Dendritic cell treated with granulocyte-macrophage colony-stimulating factor and Interleukin-4, amounts not matched to agents 40 ng/mL and 50 ng/mL, for 4 days (primary cell): Measurements from ENCODE around the gene MCCD1.
"Not testable (repeated sequence)": the region's sequence is repeated elsewhere in the genome, so short reads cannot be mapped to it uniquely, and the experiment has no call there.

Source experiments
- H3K27ac Mint-ChIP-seq: one replicate; pipeline ENCODE4 v1.8.0; 2022; ENCODE audit warnings: mild to moderate bottlenecking, mixed read lengths
- H3K27me3 Mint-ChIP-seq: one replicate; pipeline ENCODE4 v1.8.0; 2022; ENCODE audit warnings: mild to moderate bottlenecking, mixed read lengths
- H3K36me3 Mint-ChIP-seq: one replicate; pipeline ENCODE4 v1.8.0; 2022; ENCODE audit warnings: low read depth, mixed read lengths
- H3K4me1 Mint-ChIP-seq: one replicate; pipeline ENCODE4 v1.8.0; 2022; ENCODE audit warnings: low read depth, mixed read lengths
- H3K4me3 Mint-ChIP-seq: one replicate; pipeline ENCODE4 v1.8.0; 2022; ENCODE audit warnings: mild to moderate bottlenecking, moderate library complexity, mixed read lengths
- H3K9me3 Mint-ChIP-seq: one replicate; pipeline ENCODE4 v1.8.0; 2022; ENCODE audit warnings: mixed read lengths
- intact Hi-C: fragments of 100-400 bp; cut with micrococcal nuclease; formaldehyde crosslinking; loops from one replicate; pipeline ENCODE4 v1.15.0; 2022

Gene MCCD1

GRCh38 chr6:31541658-31542521, 13.1 kb downstream of the MCCD1 start, which contains the start of gene DDX39B:
DDX39B (minus strand) TSS chr6:31542003; CDS start chr6:31540532, 1,471 bp downstream.
- Mint-ChIP-seq H3K27me3 (no peaks in the 10 kb centered on the region), H3K36me3 (peaks cover 50% of the 10 kb centered on the region), H3K4me3 (peak within 1 kb of the TSS; percentile 86), H3K9me3 (no peaks in the 10 kb centered on the region), H3K4me1 (peaks cover 40% of the 10 kb centered on the region), H3K27ac (peak within 1 kb of the TSS; percentile 91)
- intact Hi-C loops, result loop anchor here (5.0 kb wide), 1 partner anchor 125 kb away; the partner anchor contains the start of genes CSNK2B and LY6G5B

DNA sequence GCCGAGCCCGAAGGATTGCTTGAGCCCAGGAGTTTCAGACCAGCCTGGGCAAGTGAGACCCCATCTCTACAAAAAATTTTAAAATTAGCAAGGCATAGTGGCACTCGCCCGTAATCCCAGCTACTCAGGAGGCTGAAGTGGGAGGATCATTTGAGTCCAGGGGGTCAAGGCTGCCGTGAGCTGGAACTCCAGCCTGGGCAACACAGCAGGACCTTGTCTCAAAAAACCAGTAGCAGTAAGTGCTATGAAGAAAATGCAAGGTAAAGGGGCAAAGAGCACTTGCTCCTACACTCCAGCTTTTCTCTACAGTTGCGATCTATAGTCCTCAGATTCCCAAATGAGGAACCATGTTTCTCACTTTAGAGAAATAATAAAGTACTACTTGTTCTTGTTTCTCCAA, 14.9 kb downstream of the MCCD1 start:
- Mint-ChIP-seq H3K27me3 (no peaks in the 10 kb centered on the region), H3K36me3 (peaks cover 33% of the 10 kb centered on the region), H3K4me3 (no peak overlapping the region), H3K9me3 (no peaks in the 10 kb centered on the region), H3K27ac (no peak overlapping the region), H3K4me1 (peaks cover 48% of the 10 kb centered on the region)
- intact Hi-C loops, result loop anchor here (5.0 kb wide), 1 partner anchor 124 kb away; the partner anchor contains the start of genes CSNK2B and LY6G5B

GRCh38 chr6:31544676-31545075, 15.9 kb downstream of the MCCD1 start:
- Mint-ChIP-seq H3K9me3 (no peaks in the 10 kb centered on the region), H3K36me3 (peaks cover 29% of the 10 kb centered on the region), H3K27me3 (no peaks in the 10 kb centered on the region), H3K27ac (no peak overlapping the region), H3K4me3 (no peak overlapping the region), H3K4me1 (peaks cover 45% of the 10 kb centered on the region)
- intact Hi-C loops, result loop anchor here (5.0 kb wide), 2 partner anchors 123 to 288 kb away; partner anchors contain the start of genes CSNK2B and LY6G5B

- Mint-ChIP-seq H3K9me3 (no peaks in the 10 kb centered on the region), H3K4me3 (no peak overlapping the region), H3K4me1 (peaks cover 39% of the 10 kb centered on the region), H3K36me3 (peaks cover 29% of the 10 kb centered on the region), H3K27ac (no peak overlapping the region), H3K27me3 (no peaks in the 10 kb centered on the region)
- intact Hi-C loops, result loop anchor here (5.0 kb wide), 1 partner anchor 287 kb away; no protein-coding TSS in a partner anchor
Observed at GRCh38 chr6:31545291-31545690, 16.5 kb downstream of the MCCD1 start.

GRCh38 chr6:31546339-31546957, 17.7 kb downstream of the MCCD1 start, which contains the start of gene ATP6V1G2:
ATP6V1G2 (minus strand) TSS chr6:31546608; CDS start chr6:31546559, 49 bp downstream.
- Mint-ChIP-seq H3K27me3 (no peaks in the 10 kb centered on the region), H3K36me3 (peaks cover 29% of the 10 kb centered on the region), H3K27ac (peak within 1 kb of the TSS; percentile 80), H3K4me1 (peaks cover 34% of the 10 kb centered on the region), H3K4me3 (peak within 1 kb of the TSS; percentile 77), H3K9me3 (no peaks in the 10 kb centered on the region)
- intact Hi-C loops, result loop anchor here (2.0 to 5.0 kb wide), 2 partner anchors 52 to 286 kb away; no protein-coding TSS in a partner anchor

DNA sequence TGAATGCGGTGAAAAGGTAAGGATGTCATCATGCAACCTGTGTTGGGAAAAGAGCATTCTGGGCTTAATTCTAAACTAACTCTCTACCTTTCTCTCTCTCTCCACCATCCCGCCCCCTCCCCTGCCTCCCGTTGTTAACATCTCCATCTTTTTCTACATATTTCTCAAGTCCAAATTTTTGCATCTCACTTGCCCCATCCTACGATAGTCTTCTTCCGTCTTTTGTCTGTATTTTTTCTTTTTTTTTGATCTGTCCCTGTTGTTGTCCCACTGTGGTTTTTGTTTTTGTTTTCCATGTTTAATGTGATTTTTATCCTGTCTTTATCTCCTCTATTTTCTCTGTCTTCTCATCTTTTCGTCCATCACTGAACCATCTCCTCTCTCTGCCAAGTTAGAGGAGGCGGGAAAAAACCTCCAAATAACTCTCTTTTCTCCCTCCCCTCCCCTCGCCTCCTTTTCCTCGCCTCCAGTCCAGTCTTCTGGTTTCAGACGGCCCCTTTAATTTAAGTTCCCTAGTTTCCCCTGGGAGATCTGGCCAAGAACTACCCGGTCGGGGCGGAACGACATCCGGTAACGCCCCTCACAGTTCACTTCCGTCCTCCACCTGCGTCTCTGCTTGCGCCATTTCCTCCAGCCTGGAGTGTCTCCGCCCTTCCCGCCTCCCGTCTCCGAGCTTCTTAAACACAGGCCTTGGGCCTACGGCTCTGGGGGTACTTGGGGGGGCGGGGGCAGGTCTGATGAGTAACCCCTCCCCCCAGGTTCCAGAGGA, 18.4 kb downstream of the MCCD1 start, which contains the start of gene NFKBIL1:
TSS of gene NFKBIL1 (plus strand) at position 651 of the 769 bp plus-strand sequence. CDS start at position 738, 87 bp downstream.
- Mint-ChIP-seq H3K36me3 (peaks cover 28% of the 10 kb centered on the region), H3K27me3 (no peaks in the 10 kb centered on the region), H3K4me3 (peak within 1 kb of the TSS; percentile 77), H3K27ac (peak within 1 kb of the TSS; percentile 80), H3K9me3 (no peaks in the 10 kb centered on the region), H3K4me1 (peaks cover 34% of the 10 kb centered on the region)
- intact Hi-C loops, result loop anchor here (2.0 to 5.0 kb wide), 2 partner anchors 52 to 285 kb away; no protein-coding TSS in a partner anchor

- intact Hi-C loops, result loop anchor here (2.0 to 5.0 kb wide), 2 partner anchors 53 to 284 kb away; no protein-coding TSS in a partner anchor
- Mint-ChIP-seq H3K27ac (peak overlapping the region; percentile 80), H3K4me1 (peaks cover 34% of the 10 kb centered on the region), H3K27me3 (no peaks in the 10 kb centered on the region), H3K36me3 (peaks cover 31% of the 10 kb centered on the region), H3K9me3 (no peaks in the 10 kb centered on the region), H3K4me3 (peak overlapping the region; percentile 77)
Observed at GRCh38 chr6:31547727-31548543, 19.2 kb downstream of the MCCD1 start.

DNA sequence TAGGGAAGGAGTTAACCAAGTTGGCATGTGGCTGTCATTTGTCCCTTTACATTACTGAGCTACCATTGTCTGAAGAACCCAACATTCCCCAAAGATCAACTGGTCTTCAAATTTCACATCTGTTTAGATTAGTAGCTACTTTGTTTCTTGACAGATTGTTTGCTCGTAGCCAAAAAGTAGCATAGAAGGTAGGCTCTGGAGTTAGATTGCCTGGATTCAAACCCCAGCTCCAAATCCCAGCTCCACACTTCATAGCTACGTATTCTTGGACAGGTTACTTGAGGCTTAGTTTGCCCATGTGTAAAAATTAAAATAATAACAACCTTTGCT, 19.7 kb downstream of the MCCD1 start:
- peak overlapping the region; percentile 80 for H3K27ac Mint-ChIP-seq
- H3K4me1 Mint-ChIP-seq, result peaks cover 34% of the 10 kb centered on the region

GRCh38 chr6:31551371-31551770, 22.6 kb downstream of the MCCD1 start:
- H3K27me3 Mint-ChIP-seq, H3K4me3 Mint-ChIP-seq, H3K9me3 Mint-ChIP-seq: not testable (repeated sequence)
- Mint-ChIP-seq H3K27ac (peak overlapping the region; percentile 41), H3K36me3 (peaks cover 47% of the 10 kb centered on the region), H3K4me1 (peaks cover 30% of the 10 kb centered on the region)
- intact Hi-C loops, result loop anchor here (1.0 kb wide), 1 partner anchor 47 kb away; no protein-coding TSS in a partner anchor

More for the DNA sequence above, 19.7 kb downstream of the MCCD1 start:
- H3K4me3 Mint-ChIP-seq, result peak overlapping the region; percentile 77
- intact Hi-C loops, result loop anchor here (5.0 kb wide), 1 partner anchor 284 kb away; no protein-coding TSS in a partner anchor
- no peaks in the 10 kb centered on the region for H3K27me3 Mint-ChIP-seq
- H3K36me3 Mint-ChIP-seq, result peaks cover 37% of the 10 kb centered on the region
- no peaks in the 10 kb centered on the region for H3K9me3 Mint-ChIP-seq

DNA sequence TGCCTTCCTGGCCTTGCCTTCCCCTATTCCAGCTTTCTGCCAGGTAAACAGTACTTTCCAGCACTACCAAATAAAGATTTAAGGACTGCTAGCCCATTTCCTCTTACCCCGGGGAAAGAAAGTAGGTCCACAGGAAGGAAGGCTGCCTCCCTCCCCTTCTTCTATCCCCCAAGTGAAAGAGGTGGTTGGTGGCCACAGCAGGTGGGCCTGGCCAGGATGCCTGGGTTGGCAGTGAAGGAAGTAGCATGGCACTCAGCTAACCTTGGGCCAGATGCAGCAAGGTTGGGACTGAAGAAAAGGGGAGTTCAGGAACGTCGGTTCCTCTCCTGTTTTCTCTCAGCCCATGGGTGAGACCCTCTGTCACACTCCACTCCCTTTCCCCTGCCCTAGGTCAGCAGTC, 27.5 kb downstream of the MCCD1 start:
- H3K27ac Mint-ChIP-seq, result no peak overlapping the region
- H3K9me3 Mint-ChIP-seq, result no peaks in the 10 kb centered on the region
- H3K4me1 Mint-ChIP-seq, result peaks cover 51% of the 10 kb centered on the region
- no peaks in the 10 kb centered on the region for H3K27me3 Mint-ChIP-seq
- intact Hi-C loops, result no loop called here
- no peak overlapping the region for H3K4me3 Mint-ChIP-seq
- peaks cover 47% of the 10 kb centered on the region for H3K36me3 Mint-ChIP-seq

DNA sequence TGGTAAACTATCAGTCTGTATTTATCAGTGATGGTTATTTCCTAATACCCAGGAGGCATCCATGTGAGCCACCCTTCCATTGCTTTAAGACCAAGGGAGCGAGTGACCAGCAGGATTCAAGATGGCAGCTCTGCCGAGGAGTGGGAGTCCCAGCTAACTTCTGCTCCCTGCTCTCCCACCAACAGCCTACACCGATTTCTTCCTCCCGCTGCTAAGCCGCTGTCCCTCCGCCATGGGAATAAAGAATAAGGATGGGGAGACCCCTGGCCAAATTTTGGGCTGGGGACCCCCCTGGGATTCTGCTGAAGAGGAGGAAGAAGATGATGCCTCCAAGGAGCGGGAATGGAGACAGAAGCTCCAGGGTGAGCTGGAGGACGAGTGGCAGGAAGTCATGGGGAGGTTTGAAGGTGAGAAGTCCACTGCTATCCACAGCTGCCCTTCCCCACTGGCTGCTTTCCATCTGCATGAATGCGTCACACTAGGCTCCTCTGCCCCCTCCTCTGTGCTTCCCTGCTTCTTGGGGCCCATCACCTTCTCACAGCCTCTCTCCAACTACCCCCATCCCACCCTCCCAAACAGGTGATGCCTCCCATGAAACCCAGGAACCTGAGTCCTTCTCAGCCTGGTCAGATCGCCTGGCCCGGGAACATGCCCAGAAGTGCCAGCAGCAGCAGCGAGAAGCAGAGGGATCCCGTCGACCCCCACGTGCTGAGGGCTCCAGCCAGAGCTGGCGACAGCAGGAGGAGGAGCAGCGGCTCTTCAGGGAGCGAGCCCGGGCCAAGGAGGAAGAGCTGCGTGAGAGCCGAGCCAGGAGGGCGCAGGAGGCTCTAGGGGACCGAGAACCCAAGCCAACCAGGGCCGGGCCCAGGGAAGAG, 28.9 kb downstream of the MCCD1 start:
- intact Hi-C loops, result no loop called here
- Mint-ChIP-seq H3K4me3 (peak overlapping the region; percentile 61), H3K27ac (peak overlapping the region; percentile 89), H3K4me1 (peaks cover 62% of the 10 kb centered on the region), H3K27me3 (no peaks in the 10 kb centered on the region), H3K9me3 (no peaks in the 10 kb centered on the region), H3K36me3 (peaks cover 39% of the 10 kb centered on the region)

GRCh38 chr6:31558318-31558625, 29.5 kb downstream of the MCCD1 start:
- Mint-ChIP-seq H3K27me3 (no peaks in the 10 kb centered on the region), H3K27ac (peak overlapping the region; percentile 89), H3K36me3 (peaks cover 35% of the 10 kb centered on the region), H3K4me1 (peaks cover 68% of the 10 kb centered on the region), H3K4me3 (peak overlapping the region; percentile 61), H3K9me3 (no peaks in the 10 kb centered on the region)
- intact Hi-C loops, result no loop called here
